ENCODE results near the gene BTN2A1. TPM values are rescaled to one million over a fixed set of nuclear protein-coding genes. Genes with fewer than 3 reads are reported as not detected.
A peak's percentile ranks its signal among the peaks of the same experiment; 100 is the strongest.
"Not testable (repeated sequence)": the region's sequence is repeated elsewhere in the genome, so short reads cannot be mapped to it uniquely, and the experiment has no call there.

Gene BTN2A1
- total RNA-seq, 6 experiments from 2014 or later, result 3.6 to 8.3 (median 5.2) TPM

DNA sequence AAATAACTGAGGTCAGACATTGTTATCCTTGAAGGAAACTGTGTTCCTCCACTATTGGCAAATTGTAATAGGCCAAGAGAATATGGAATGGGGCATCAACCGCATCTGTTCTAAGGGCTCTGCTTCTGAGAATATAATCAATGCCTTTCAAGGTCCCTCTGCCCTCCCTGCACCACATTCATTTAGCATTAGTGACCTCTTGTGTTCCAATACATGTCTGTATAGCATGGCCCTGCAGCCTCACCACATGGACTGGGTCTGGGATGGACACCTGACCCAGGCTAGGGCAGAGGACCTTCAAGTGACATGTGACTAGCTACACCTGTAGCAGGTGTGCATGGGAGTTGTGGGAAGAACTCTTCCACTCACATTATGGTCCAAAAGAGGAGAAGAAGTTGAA is 41.5 kb upstream of the BTN2A1 start:
- DNase-seq, result no peak
- H3K9me3 ChIP-seq, result no peaks in the 10 kb centered on the region
- H3K4me1 ChIP-seq, result peaks cover 0 to 9% (median 0%) of the 10 kb centered on the region in 4 donors
- peaks cover 0 to 7% (median 2%) of the 10 kb centered on the region in 4 donors for H3K36me3 ChIP-seq
- intact Hi-C loops (cut with DNase I), result no loop called here
- no peak overlapping the region for H3K27ac ChIP-seq
- WGBS (ENCODE audit: insufficient coverage, low coverage, low lambda C conversion rate, missing lambda C conversion rate), result no CpG with 5 or more reads among the region's 1 CpG
- TF ChIP-seq, protein P1, sequence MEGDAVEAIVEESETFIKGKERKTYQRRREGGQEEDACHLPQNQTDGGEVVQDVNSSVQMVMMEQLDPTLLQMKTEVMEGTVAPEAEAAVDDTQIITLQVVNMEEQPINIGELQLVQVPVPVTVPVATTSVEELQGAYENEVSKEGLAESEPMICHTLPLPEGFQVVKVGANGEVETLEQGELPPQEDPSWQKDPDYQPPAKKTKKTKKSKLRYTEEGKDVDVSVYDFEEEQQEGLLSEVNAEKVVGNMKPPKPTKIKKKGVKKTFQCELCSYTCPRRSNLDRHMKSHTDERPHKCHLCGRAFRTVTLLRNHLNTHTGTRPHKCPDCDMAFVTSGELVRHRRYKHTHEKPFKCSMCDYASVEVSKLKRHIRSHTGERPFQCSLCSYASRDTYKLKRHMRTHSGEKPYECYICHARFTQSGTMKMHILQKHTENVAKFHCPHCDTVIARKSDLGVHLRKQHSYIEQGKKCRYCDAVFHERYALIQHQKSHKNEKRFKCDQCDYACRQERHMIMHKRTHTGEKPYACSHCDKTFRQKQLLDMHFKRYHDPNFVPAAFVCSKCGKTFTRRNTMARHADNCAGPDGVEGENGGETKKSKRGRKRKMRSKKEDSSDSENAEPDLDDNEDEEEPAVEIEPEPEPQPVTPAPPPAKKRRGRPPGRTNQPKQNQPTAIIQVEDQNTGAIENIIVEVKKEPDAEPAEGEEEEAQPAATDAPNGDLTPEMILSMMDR (IDR thresholded peaks at IDR 0.05), result no peak
- TF ChIP-seq POLR2A (IDR thresholded peaks at IDR 0.05), result no peak
- ATAC-seq, result no peak
- H3K4me3 ChIP-seq, result no peak overlapping the region
- H3K27me3 ChIP-seq, result no peaks in the 10 kb centered on the region

DNA sequence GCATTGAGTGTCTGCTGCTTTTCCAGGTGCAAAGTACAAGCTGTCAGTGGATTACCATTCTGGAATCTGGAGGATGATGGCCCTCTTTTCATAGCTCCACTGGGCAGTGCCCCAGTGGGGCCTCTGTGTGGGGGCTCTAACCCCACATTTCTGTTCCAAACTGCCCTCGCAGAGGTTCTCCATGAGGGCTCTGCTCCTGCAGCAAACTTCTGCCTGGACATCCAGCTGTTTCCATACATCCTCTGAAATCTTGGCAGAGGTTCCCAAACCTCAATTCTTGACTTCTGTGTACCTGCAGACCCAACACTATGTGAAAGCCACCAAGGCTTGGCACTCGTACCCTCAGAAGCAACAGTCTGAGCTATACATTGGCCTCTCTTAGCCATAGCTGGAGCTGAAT is 39.7 kb upstream of the BTN2A1 start:
- ATAC-seq; H3K4me3 ChIP-seq; intact Hi-C loops (cut with DNase I); H3K27ac ChIP-seq; DNase-seq; H3K36me3 ChIP-seq; H3K9me3 ChIP-seq; H3K27me3 ChIP-seq: not testable (repeated sequence)
- no CpG with 5 or more reads among the region's 2 CpGs for WGBS (ENCODE audit: insufficient coverage, low coverage, low lambda C conversion rate, missing lambda C conversion rate)
- H3K4me1 ChIP-seq, result peaks cover 0 to 13% (median 0%) of the 10 kb centered on the region in 4 donors

DNA sequence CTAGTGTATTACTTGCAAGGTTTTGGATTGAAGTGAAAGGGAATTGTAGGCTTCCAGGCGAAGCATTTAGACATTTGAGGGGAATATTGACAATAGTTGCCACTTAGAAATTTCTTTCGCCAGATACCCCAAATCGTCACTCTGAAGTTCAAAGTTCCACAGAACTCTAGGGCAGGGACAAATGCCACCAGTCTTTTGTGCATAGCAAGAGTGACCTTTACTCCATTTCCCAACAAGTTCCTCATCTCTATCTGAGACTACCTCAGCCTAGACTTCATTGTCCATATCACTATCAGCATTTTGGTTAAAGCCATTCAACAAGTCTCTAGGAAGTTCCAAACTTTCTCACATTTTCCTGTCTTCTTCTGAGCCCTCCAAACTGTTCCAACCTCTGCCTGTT is 39.0 kb upstream of the BTN2A1 start:
- intact Hi-C loops (cut with DNase I), result not testable (repeated sequence)

GRCh38 chr6:26420688-26421171 is 37.0 kb upstream of the BTN2A1 start:
- peaks cover 0 to 13% (median 0%) of the 10 kb centered on the region in 4 donors for H3K4me1 ChIP-seq
- peak overlapping the region; percentile 84 to 91 (median 87) for H3K27ac ChIP-seq
- ATAC-seq (peak; percentile 2 to 33 (median 5)), DNase-seq (no peak)
- H3K36me3 ChIP-seq, result no peaks in the 10 kb centered on the region
- H3K27me3 ChIP-seq, result no peaks in the 10 kb centered on the region
- intact Hi-C loops (cut with DNase I), result no loop called here
- H3K4me3 ChIP-seq, result peak overlapping the region; percentile 55 to 75 (median 67)
- no peaks in the 10 kb centered on the region for H3K9me3 ChIP-seq
- 60% methylated on average over 4 of the region's 4 CpGs for WGBS (ENCODE audit: insufficient coverage, low coverage, low lambda C conversion rate, missing lambda C conversion rate)
- no peak for TF ChIP-seq POLR2A (IDR thresholded peaks at IDR 0.05)
- TF ChIP-seq, protein P1 (IDR thresholded peaks at IDR 0.05), result peak; percentile 10 to 25 (median 16)

More for the DNA sequence above, 39.0 kb upstream of the BTN2A1 start:
- DNase-seq, H3K4me3 ChIP-seq, H3K27ac ChIP-seq, H3K27me3 ChIP-seq, ATAC-seq, H3K36me3 ChIP-seq, H3K9me3 ChIP-seq: not testable (repeated sequence)
- peaks cover 0 to 13% (median 0%) of the 10 kb centered on the region in 4 donors for H3K4me1 ChIP-seq
- WGBS (ENCODE audit: insufficient coverage, low coverage, low lambda C conversion rate, missing lambda C conversion rate), result 47% methylated on average over 3 of the region's 3 CpGs

- WGBS (ENCODE audit: insufficient coverage, low coverage, low lambda C conversion rate, missing lambda C conversion rate), result under 1% methylated on average over 27 of the region's 31 CpGs
These were observed 36.3 kb upstream of the BTN2A1 start for GRCh38 chr6:26421259-26422144.

More at GRCh38 chr6:26421259-26422144, 36.3 kb upstream of the BTN2A1 start:
- ATAC-seq, result peak; percentile 97 to 98 (median 98)
- H3K36me3 ChIP-seq, result no peaks in the 10 kb centered on the region
- H3K27me3 ChIP-seq, result no peaks in the 10 kb centered on the region
- intact Hi-C loops (cut with DNase I), result no loop called here
- TF ChIP-seq, protein P1 (IDR thresholded peaks at IDR 0.05), result no peak
- peak; percentile 15 for TF ChIP-seq POLR2A (IDR thresholded peaks at IDR 0.05)
- H3K9me3 ChIP-seq, result no peaks in the 10 kb centered on the region
- H3K4me1 ChIP-seq, result peaks cover 0 to 13% (median 0%) of the 10 kb centered on the region in 4 donors
- H3K4me3 ChIP-seq, result peak overlapping the region; percentile 55 to 75 (median 67)
- H3K27ac ChIP-seq, result peak overlapping the region; percentile 84 to 91 (median 87)
- DNase-seq, result peak; percentile 54 to 76 (median 70)
